GM12878 (cell line): Measurements from ENCODE around the gene SHB. TPM values are rescaled to one million over a fixed set of nuclear protein-coding genes. Genes with fewer than 3 reads are reported as not detected.
A peak's percentile ranks its signal among the peaks of the same experiment; 100 is the strongest.

ENCODE experiments used
- ATAC-seq: fragments of 200-7000 bp; cut with Tn5 transposase; 3 replicates; pipeline ENCODE4 v1.9.1; 2020; ENCODE audit warnings: mild to moderate bottlenecking, moderate library complexity
- BruUV-seq: library from RNA; stranded (reverse); fragments of 400-500 nt; replicated peaks from 2 replicates; lab custom pipeline; 2021; lab: Mats Ljungman, UMichigan
- CTCF ChIA-PET: fragments of 300-600 bp; sonication (Branson Sonifier 250); formaldehyde crosslinking; extraction: SDS; loops from one replicate; lab custom pipeline; 2021; ENCODE audit warnings: inconsistent platforms; lab: Yijun Ruan, JAX
- POLR2A ChIA-PET: fragments of 350-600 bp; formaldehyde crosslinking; extraction: SDS; loops from one replicate; lab custom pipeline; 2021; ENCODE audit warnings: inconsistent platforms; lab: Charles Lee
- RAD21 ChIA-PET: fragments of 300-600 bp; sonication (Branson Sonifier 250); formaldehyde crosslinking; loops from one replicate; lab custom pipeline; 2023; ENCODE audit warnings: antibody characterized with exemption; ENCODE audit not compliant: unreplicated experiment; lab: Charles Lee
- SMC1A ChIA-PET: fragments of 300-600 bp; sonication (Branson Sonifier 250); formaldehyde crosslinking; loops from one replicate; lab custom pipeline; 2023; ENCODE audit not compliant: unreplicated experiment, uncharacterized antibody; lab: Charles Lee
- DNase-seq: peaks from one replicate; pipeline ENCODE4 v3.0.0-alpha.2; 2011; ENCODE audit warnings: low read depth, low spot score
- FAIRE-seq: peaks from 3 replicates; lab custom pipeline; 2011; peaks lifted over from hg19 to GRCh38; lab: Jason Lieb, UNC
- H2AFZ ChIP-seq: 2 replicates; pipeline ENCODE4 v1.6.0; 2011; ENCODE audit warnings: low read depth, low read length, control low read depth; ENCODE audit not compliant: control insufficient read depth
- H3K27ac ChIP-seq: 2 replicates; pipeline ENCODE4 v1.5.1; 2011; ENCODE audit warnings: control low read depth; ENCODE audit not compliant: control insufficient read depth, insufficient read depth
- H3K27me3 ChIP-seq, 2 experiments: replicated peaks in 1 of 2; 2 replicates each; pipeline versions ENCODE4 v1.6.0 to v1.6.1; 2011; ENCODE audit warnings: low read length in 1 of 2; ENCODE audit not compliant: control insufficient read depth in 2 of 2, insufficient read depth in 2 of 2
- H3K36me3 ChIP-seq, 2 experiments: 2 replicates each; pipeline ENCODE4 v1.5.1; 2011; ENCODE audit warnings: low read length in 1 of 2; ENCODE audit not compliant: control insufficient read depth in 2 of 2, insufficient read depth in 2 of 2
- H3K4me1 ChIP-seq: 2 replicates; pipeline ENCODE4 v1.6.1; 2011; ENCODE audit warnings: mild to moderate bottlenecking, low read length, moderate library complexity, mixed read lengths; ENCODE audit not compliant: control insufficient read depth, insufficient read depth
- H3K4me2 ChIP-seq: 2 replicates; pipeline ENCODE4 v1.6.0; 2011; ENCODE audit warnings: control low read depth; ENCODE audit not compliant: control insufficient read depth, insufficient read depth
- H3K4me3 ChIP-seq: fragments of 200-600 bp; sonication (generic); 2 replicates; pipeline ENCODE4 v1.5.1; 2016
- H3K79me2 ChIP-seq: 2 replicates; pipeline ENCODE4 v1.6.0; 2011; ENCODE audit warnings: low read length; ENCODE audit not compliant: control insufficient read depth, insufficient read depth
- H3K9ac ChIP-seq: 2 replicates; pipeline ENCODE4 v1.8.0; 2011; ENCODE audit warnings: low read length, control low read depth, mixed read lengths; ENCODE audit not compliant: control insufficient read depth, insufficient read depth
- H3K9me3 ChIP-seq: replicated peaks from 3 replicates; pipeline ENCODE4 v1.5.1; 2011; ENCODE audit warnings: mild to moderate bottlenecking, low read length; ENCODE audit not compliant: control insufficient read depth, insufficient read depth
- H4K20me1 ChIP-seq: 2 replicates; pipeline ENCODE4 v1.6.0; 2011; ENCODE audit not compliant: control insufficient read depth, insufficient read depth
- ASH2L ChIP-seq: fragments of 300-600, 200-600 bp; sonication (generic); IDR thresholded peaks from 2 replicates; pipeline ENCODE4 v1.6.1; 2017; ENCODE audit warnings: low read depth, mild to moderate bottlenecking, borderline replicate concordance
- BACH1 ChIP-seq: fragments of 450-650 bp; IDR thresholded peaks from 2 replicates; pipeline ENCODE4 v1.6.1; 2017; ENCODE audit warnings: mild to moderate bottlenecking, borderline replicate concordance
- BCL3 ChIP-seq: IDR thresholded peaks from 2 replicates; pipeline ENCODE4 v1.6.1; 2011; ENCODE audit warnings: borderline replicate concordance, low read depth, mild to moderate bottlenecking, moderate library complexity, low read length; ENCODE audit not compliant: insufficient read depth, poor library complexity, severe bottlenecking
- CEBPB ChIP-seq, 2 experiments: fragments of 150-350 bp in 1 of 2; IDR thresholded peaks; 2 replicates each; pipeline ENCODE4 v1.6.1; 2012 to 2014; ENCODE audit warnings: low read depth in 2 of 2, low read length in 2 of 2, borderline replicate concordance in 1 of 2, inconsistent platforms in 1 of 2
- DPF2 ChIP-seq: fragments of 450-650 bp; IDR thresholded peaks from 2 replicates; pipeline ENCODE4 v1.6.1; 2017; ENCODE audit warnings: mild to moderate bottlenecking
- E2F8 ChIP-seq: fragments of 450-650 bp; IDR thresholded peaks from 2 replicates; pipeline ENCODE4 v1.6.1; 2018; ENCODE audit warnings: mild to moderate bottlenecking, low read depth, moderate library complexity; ENCODE audit not compliant: partially characterized antibody
- IRF4 ChIP-seq: IDR thresholded peaks from 2 replicates; pipeline ENCODE4 v1.6.1; 2011; ENCODE audit warnings: low read depth, low read length
- JUNB ChIP-seq: IDR thresholded peaks from 2 replicates; pipeline ENCODE4 v1.6.1; 2016; ENCODE audit warnings: antibody characterized with exemption, mild to moderate bottlenecking
- MAX ChIP-seq: IDR thresholded peaks from 2 replicates; pipeline ENCODE4 v1.6.1; 2012; ENCODE audit warnings: low read depth, low read length, improper control_type of control experiment
- SMARCA5 ChIP-seq: fragments of 450-650 bp; IDR thresholded peaks from 2 replicates; pipeline ENCODE4 v1.6.1; 2017; ENCODE audit warnings: mild to moderate bottlenecking
- USF1 ChIP-seq: IDR thresholded peaks from 2 replicates; pipeline ENCODE4 v1.6.1; 2011; ENCODE audit warnings: borderline replicate concordance, low read depth, mild to moderate bottlenecking, moderate library complexity, mixed read lengths, low read length; ENCODE audit not compliant: insufficient read depth; ENCODE audit errors: extremely low read length
- ZBTB40 ChIP-seq: fragments of 450-650 bp; IDR thresholded peaks from 2 replicates; pipeline ENCODE4 v1.6.1; 2016; ENCODE audit warnings: mild to moderate bottlenecking, moderate library complexity, borderline replicate concordance
- ZNF207 ChIP-seq: fragments of 450-650 bp; IDR thresholded peaks from 2 replicates; pipeline ENCODE4 v1.6.1; 2014; ENCODE audit warnings: antibody characterized with exemption, mild to moderate bottlenecking, borderline replicate concordance
- ZNF217 ChIP-seq: fragments of 450-650 bp; IDR thresholded peaks from 2 replicates; pipeline ENCODE4 v1.6.1; 2017; ENCODE audit warnings: antibody characterized with exemption, mild to moderate bottlenecking
- WGBS: methylation state at CpG from one replicate; pipeline ENCODE4 v1.1.6; 2016; ENCODE audit warnings: low lambda C conversion rate; ENCODE audit not compliant: insufficient replicate concordance, insufficient coverage; ENCODE audit errors: missing lambda C conversion rate; 5-methylcytosine and 5-hydroxymethylcytosine counted together
- in situ Hi-C: fragments of 300-500 bp; cut with MboI; formaldehyde crosslinking; loops from 9 replicates; pipeline ENCODE4 v1.14.3; 2018; ENCODE audit warnings: mixed read lengths
- intact Hi-C: fragments of 100-400 bp; cut with micrococcal nuclease; formaldehyde crosslinking; loops from one replicate; pipeline ENCODE4 v1.14.2; 2022; ENCODE audit not compliant: unreplicated experiment
- polyA plus RNA-seq, 11 experiments: library from polyadenylated mRNA; depleted of rRNA in 4 of 11; unstranded in 6 of 11; stranded (reverse) in 5 of 11; fragments of >200 nt; fragmentation: Nextera tagmentation in 4 of 11; fragmentation: Illumina TruSeq in 1 of 11; extraction: Ambion mirVana in 4 of 11; extraction: Trizol in 1 of 11; gene quantifications; 1 replicate in 1 of 11; 2 replicates in 10 of 11; pipeline versions ENCODE4 v1.2.1 to v1.2.3, GENCODE V29; 2011 to 2016; ENCODE audit warnings: inconsistent platforms in 2 of 11, missing spikeins in 2 of 11, low read depth in 1 of 11
- total RNA-seq, 4 experiments: library from RNA; depleted of rRNA in 3 of 4; stranded (reverse); fragments of >200 nt in 3 of 4; fragmentation: Illumina TruSeq in 1 of 4; extraction: Trizol in 1 of 4; gene quantifications; 2 replicates each; pipeline versions ENCODE4 v1.2.1 to v1.2.3, GENCODE V29; 2013 to 2021

Gene SHB
- total and polyA plus RNA-seq, 10 of the 15 experiments (the other 5 are each of a cell fraction or from before 2014, with no cell fraction given), result 0.29 to 6.2 (median 1.3) TPM

GRCh38 chr9:38108326-38108725 lies 39.3 kb upstream of the SHB start:
- no peak overlapping the region for H3K4me2 ChIP-seq
- TF ChIP-seq BCL3, result no peak
- TF ChIP-seq BACH1, result no peak
- TF ChIP-seq USF1, result no peak
- no peak for TF ChIP-seq IRF4
- TF ChIP-seq ASH2L, result no peak
- no peak for TF ChIP-seq JUNB
- peak; percentile 62; the same call in 1 of the 2 replicates for TF ChIP-seq ZNF217
- TF ChIP-seq ZBTB40, result no peak
- 0 out of 2 replicates have a peak, but pooled peaks have one; percentile 6 for TF ChIP-seq SMARCA5
- TF ChIP-seq DPF2, result no peak
- TF ChIP-seq ZNF207, result no peak
- no peak for TF ChIP-seq E2F8
- no peak for TF ChIP-seq CEBPB (IDR thresholded peaks at IDR 0.05; ENCODE audit: borderline replicate concordance in 1 of 2, low read depth in 2 of 2, low read length in 2 of 2)
- TF ChIP-seq MAX, result no peak

More at GRCh38 chr9:38108326-38108725, 39.3 kb upstream of the SHB start:
- Histone ChIP-seq H3K27me3 (no peaks in the 10 kb centered on the region), H3K36me3 (no peaks in the 10 kb centered on the region), H4K20me1 (no peaks in the 10 kb centered on the region; the same call in 1 of the 2 replicates), H2AFZ (no peak overlapping the region), H3K4me1 (peaks cover 10% of the 10 kb centered on the region), H3K9me3 (no peaks in the 10 kb centered on the region; the same call in 2 of the 3 replicates), H3K9ac (no peak overlapping the region), H3K27ac (no peak overlapping the region), H3K79me2 (no peaks in the 10 kb centered on the region), H3K4me3 (no peak overlapping the region)
- SMC1A ChIA-PET, result interaction anchor here (0.8 to 17.1 kb wide), 26 partner anchors 9 to 255 kb away, joined by 3 to 359 read pairs (median 12); partner anchors contain the start of gene SLC25A51
- RAD21 ChIA-PET, result interaction anchor here (1.0 to 9.3 kb wide), 22 partner anchors 11 to 210 kb away, joined by 3 to 205 read pairs (median 6); no protein-coding TSS in a partner anchor
- intact Hi-C loops (no loop called here), in situ Hi-C loops (no loop called here)
- 29% methylated on average over 1 of the region's 1 CpG for WGBS
- CTCF ChIA-PET, result interaction anchor here (0.9 to 10.1 kb wide), 10 partner anchors 11 to 58 kb away, joined by 3 to 148 read pairs (median 8); no protein-coding TSS in a partner anchor
- ATAC-seq (no peak), DNase-seq (no peak), FAIRE-seq (no peak)
- BruUV-seq, result no TSS peak
- POLR2A ChIA-PET, result interaction anchor here (0.7 to 8.6 kb wide), 12 partner anchors 7 to 78 kb away, joined by 3 to 96 read pairs (median 5); no protein-coding TSS in a partner anchor
